CD4-positive, alpha-beta T cell treated with Interferon gamma for 1 hour (primary cell): ENCODE measurements around the gene PFDN6.

ENCODE experiments used
- DNase-seq: peaks from one replicate; pipeline ENCODE4 v3.0.0-alpha.2; 2020

PFDN6 gene

DNA sequence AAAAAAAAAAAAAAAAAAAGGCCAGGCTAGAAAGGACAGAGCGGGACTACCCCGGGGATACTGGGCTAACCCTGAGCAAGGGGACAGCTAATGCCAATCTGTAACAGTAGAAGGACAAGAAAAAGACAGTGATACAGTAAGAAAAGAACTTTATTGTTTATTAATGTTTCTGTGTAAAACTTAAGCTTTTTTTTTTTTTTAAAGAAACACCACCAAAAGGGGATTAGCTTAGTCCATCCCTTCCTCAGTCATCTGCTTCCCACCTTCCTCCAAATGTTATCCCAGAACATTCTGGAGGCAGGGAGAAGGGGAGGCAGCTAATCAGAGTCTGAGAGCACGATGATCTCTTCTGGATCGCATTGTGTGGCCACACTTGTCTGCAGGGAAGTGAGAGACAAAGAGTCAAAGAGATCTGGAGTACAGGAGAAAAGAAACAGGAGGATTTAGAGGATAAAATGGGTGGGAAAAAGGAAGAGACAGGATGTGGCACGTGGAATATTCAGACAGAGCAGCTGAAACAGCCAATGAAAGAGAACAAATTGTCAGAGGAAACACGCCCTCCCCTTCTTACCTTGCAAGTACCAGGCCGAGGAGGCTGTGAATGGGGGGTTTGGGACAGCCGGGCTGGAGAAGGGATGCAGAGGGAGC, 29.1 kb downstream of the PFDN6 start:
- DNase-seq = no peak

DNA sequence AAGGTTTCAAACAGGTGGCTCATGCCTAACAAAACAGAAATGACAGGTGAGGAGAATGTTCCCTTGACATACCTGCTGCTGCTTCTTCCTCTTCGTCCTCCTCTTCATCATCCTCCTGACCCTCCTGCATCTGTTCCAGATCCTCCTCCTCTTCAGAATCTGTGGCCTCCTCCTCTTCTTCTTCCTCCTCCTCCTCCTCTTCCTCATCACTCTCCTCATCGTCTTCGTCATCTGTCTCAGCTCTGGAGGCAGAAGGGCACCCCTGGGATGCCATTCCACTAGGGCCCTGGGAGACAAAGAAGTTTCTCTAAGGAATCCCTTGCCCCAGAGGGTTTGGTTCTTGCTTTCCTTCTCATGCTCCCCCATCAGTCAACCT, 30.5 kb downstream of the PFDN6 start:
- DNase-seq = no peak

DNA sequence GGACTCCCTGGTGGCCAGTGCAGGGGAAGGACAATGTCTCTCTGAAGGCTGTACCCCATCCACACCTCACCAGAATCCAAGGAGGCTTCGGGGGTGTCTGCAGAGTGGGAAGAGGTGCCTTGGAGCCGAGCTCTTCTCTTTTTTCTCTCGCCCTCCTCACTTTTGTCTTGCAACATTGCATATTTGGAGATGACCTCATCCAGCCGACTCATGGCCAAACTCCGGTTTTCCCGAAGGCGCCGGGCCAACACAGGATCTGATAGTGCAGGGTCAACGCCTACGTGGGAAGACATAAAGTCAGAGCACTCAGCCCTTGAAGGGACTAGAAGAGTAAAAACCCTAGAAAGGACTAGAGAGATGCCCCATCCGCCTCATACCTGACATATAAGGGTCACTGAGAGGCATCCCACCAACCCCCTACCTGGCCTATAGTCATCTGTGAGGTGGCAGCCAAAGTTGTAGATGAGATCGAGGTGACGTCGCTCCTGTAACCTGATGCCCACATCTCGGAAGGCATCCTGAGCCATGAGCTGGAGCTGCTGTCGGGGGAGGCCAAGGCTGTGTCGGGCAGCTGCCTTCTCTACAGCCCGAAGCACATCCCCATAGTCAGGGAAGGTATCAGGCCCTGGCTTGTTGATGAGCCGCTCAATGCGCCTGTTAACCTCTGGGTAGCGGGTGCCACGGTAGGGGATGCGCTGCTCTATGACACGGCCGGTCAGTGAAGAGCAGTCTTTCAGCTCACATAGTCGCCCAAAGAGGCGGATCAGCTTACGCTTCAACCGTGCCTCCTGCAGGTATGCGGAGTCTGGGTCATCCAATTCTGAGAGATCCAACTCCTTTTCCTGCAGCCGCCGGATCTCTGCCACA, 31.1 kb downstream of the PFDN6 start:
- no peak for DNase-seq

DNA sequence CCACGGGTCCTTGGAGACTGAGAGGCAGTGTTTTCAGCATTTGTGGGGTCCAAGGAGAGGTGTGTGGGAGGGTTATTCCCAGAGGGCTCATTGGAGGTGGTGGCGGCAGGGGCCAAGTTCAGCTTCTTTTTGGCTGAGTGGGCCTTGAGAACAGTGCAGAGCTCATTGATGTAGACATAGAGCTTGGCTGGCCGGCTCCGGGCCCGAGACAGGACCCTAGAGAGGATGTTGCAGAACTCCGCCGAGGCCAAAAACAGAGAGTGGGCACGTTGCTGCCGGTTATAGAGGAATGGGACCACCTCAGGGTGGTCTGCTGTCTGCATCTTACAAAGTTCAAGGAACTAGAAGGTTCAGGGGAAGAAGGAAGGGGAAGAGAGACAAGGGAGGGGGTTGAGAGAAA, 31.8 kb downstream of the PFDN6 start:
- no peak for DNase-seq

DNA sequence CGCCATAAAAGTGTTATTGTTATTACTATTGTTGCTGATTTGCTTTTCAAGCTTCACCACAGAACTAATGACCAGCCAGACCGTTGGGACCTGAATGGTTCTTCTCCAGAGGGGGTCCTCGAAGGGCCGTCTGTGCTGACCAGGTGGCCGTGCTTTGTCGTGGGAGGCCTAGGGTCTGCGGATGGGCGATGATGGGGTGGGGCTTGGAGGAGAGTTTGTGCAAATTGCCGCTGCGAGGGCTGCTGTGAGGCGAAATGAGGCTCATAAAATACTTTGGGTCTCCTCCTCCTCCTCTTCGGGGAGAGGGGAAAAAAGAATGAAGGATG, 34.2 kb downstream of the PFDN6 start:
- no peak for DNase-seq

DNA sequence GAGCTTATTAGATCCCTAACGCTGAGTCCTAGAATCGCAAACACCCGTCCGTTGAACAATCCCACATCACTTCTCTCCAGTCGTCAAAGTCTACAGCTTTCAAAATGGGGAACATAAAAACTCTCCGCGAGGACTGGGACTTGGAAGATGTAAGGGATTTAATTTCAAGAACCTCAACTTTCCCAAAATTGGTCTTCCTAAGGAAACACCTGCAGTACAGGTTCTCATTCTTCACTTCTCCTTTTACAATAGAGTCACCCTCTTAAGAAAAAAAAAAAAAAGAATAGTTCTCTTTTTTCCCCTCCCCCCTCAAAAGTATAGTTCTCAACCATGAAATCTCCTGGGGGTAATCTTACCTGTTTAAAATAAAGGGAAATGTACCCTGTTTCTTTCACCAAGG, 34.7 kb downstream of the PFDN6 start:
- no peak for DNase-seq

DNA sequence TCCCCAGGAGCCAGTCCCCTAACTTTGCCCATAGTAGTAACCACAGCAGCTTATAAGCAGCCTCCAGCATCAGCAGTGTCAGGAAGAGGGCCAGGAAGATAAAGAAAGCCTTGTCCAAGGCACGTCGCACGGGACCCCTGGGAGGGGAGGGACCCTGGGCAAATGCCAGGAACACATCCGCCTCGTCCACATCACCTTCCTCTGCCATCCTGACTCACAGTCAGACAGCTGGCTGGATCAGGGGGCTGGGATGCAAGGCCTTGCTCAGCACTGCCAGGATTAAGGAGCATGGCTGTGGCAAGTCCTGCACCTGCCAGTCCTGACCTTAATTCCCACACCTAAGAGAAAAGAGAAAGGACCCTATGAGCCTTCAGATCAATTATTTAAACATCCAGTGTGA, 39.7 kb downstream of the PFDN6 start:
- no peak for DNase-seq

DNA sequence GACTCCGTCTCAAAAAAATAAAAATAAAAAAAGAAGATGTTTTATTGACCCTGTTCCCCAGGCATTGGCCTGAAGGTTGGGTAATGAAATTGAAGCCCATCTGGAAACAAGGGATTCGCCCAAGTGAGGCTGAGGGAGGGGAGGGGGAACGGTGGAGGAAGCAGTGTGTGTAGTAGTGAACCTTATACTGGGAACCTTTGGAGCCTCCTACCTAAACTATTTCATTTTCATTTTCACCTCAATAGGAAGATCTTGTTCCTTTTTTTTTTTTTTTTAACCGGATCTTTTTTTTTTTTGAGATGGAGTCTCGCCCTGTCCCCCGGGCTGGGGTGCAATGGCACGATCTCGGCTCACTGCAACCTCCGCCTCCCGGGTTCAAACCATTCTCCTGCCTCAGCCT, 41.3 kb downstream of the PFDN6 start:
- DNase-seq = no peak

DNA sequence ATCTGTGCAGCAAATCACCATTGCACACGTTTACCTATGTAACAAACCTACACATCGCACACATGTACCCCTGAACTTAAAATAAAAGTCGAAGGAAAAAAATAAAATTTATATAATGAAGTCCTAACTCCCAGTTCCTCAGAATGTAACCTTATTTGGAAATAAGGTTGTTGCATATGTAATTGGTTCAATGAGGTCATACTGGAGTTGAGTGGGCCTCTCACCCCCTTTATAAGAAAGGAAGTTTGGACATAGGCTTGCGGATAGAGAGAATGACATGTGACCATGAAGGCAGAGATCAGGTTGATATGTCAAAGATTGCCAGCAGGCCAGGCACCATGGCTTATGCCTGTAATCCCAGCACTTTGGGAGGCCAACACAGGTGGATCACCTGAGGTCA, 44.3 kb downstream of the PFDN6 start:
- no peak for DNase-seq

DNA sequence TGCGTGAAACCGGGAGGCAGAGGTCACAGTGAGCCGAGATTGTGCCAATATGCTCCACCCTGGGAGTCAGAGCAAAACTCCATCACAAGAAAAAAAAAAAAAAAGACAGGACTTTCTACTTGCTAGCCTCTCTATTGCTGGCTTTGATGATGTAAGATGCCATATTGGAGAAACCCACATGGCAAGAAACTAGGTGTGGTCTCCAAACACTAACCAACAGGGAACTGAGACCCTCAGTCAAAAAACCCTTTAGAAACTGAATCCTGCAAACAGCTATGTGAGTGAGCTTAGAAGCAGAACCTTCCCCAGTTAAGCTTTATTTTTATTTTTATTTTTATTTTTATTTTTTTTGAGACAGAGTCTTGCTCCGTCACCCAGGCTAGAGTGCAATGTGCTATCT, 46.5 kb downstream of the PFDN6 start:
- no peak for DNase-seq

DNA sequence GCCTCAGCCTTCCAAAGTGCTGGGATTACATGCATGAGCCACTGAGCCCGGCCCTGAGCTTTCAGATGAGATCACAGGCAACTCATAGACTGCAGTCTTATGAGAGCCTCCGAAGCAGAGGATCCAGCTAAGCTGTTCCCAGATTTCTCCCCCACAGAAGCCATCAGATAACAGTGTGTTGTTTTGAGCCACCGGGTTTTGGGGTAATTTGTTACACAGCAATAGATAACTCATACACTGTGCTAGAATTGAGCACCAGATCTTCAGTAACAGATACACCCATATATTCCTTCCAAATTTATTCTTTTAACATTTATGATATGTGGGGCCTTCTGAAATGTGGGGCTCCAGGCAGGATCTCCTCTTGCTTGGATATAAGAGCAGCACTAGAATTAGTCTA, 47.1 kb downstream of the PFDN6 start:
- no peak for DNase-seq

DNA sequence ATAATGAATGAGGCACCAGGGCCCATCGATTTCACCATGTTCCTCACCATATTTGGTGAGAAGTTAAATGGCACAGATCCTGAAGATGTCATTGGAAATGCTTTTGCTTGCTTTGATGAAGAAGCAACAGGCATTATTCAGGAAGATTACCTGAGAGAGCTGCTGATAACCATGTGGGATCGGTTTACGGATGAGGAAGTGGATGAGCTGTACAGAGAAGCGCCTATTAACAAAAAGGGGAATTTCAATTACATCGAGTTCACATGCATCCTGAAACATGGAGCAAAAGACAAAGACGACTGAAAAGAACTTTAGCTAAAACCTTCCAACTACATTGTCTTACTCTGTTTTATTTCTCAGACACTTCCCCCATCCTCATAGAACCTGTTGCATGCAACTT, 49.8 kb downstream of the PFDN6 start:
- DNase-seq = no peak
